Caco-2 (cell line): Measurements from ENCODE around the gene EBF3. TPM values are rescaled to one million over a fixed set of nuclear protein-coding genes. Genes with fewer than 3 reads are reported as not detected.

Experiments used
- BruUV-seq: library from RNA; stranded (reverse); fragments of 400-500 nt; replicated peaks from 2 replicates; lab custom pipeline; 2021; lab: Mats Ljungman, UMichigan
- CTCF ChIA-PET: fragments of 300-600 bp; sonication (Branson Sonifier 250); formaldehyde crosslinking; loops from one replicate; lab custom pipeline; 2022; ENCODE audit warnings: antibody characterized with exemption; lab: Charles Lee
- POLR2A ChIA-PET: fragments of 300-600 bp; sonication (Branson Sonifier 250); formaldehyde crosslinking; loops from one replicate; lab custom pipeline; 2022; ENCODE audit warnings: antibody characterized with exemption; lab: Charles Lee
- DNase-seq, 2 experiments: peaks; one replicate each; pipeline versions ENCODE4 v3.0.0 to v3.0.0-alpha.2; 2020 to 2022
- H3K27me3 ChIP-seq: replicated peaks from 2 replicates; pipeline ENCODE4 v1.6.0; 2011; ENCODE audit warnings: low read length; ENCODE audit not compliant: control insufficient read depth, insufficient read depth
- H3K36me3 ChIP-seq: 2 replicates; pipeline ENCODE4 v1.5.1; 2011; ENCODE audit warnings: low read length; ENCODE audit not compliant: control insufficient read depth, insufficient read depth
- H3K4me1 ChIP-seq: fragments of 250-450 bp; sonication (Bioruptor Pico); 2 replicates; pipeline ENCODE4 v1.5.1; 2020; ENCODE audit warnings: mild to moderate bottlenecking
- H3K4me3 ChIP-seq: 2 replicates; pipeline ENCODE4 v1.5.1; 2011; ENCODE audit warnings: low read depth, mild to moderate bottlenecking, control low read depth, low read length
- H3K9me3 ChIP-seq: fragments of 250-450 bp; sonication (Bioruptor Pico); 2 replicates; pipeline ENCODE4 v1.5.1; 2020; ENCODE audit warnings: mild to moderate bottlenecking, moderate library complexity
- H3K27ac Mint-ChIP-seq: one replicate; pipeline ENCODE4 v1.8.0; 2022; ENCODE audit warnings: mixed read lengths; ENCODE audit not compliant: unreplicated experiment
- H3K27me3 Mint-ChIP-seq: one replicate; pipeline ENCODE4 v1.8.0; 2022; ENCODE audit warnings: mixed read lengths; ENCODE audit not compliant: insufficient read depth, unreplicated experiment
- H3K36me3 Mint-ChIP-seq: one replicate; pipeline ENCODE4 v1.8.0; 2022; ENCODE audit warnings: mild to moderate bottlenecking, mixed read lengths; ENCODE audit not compliant: insufficient read depth, unreplicated experiment
- H3K4me1 Mint-ChIP-seq: one replicate; pipeline ENCODE4 v1.8.0; 2022; ENCODE audit warnings: low read depth, mixed read lengths; ENCODE audit not compliant: unreplicated experiment
- H3K4me3 Mint-ChIP-seq: one replicate; pipeline ENCODE4 v1.8.0; 2022; ENCODE audit warnings: mild to moderate bottlenecking, moderate library complexity, mixed read lengths; ENCODE audit not compliant: unreplicated experiment
- H3K9me3 Mint-ChIP-seq: one replicate; pipeline ENCODE4 v1.8.0; 2022; ENCODE audit warnings: mixed read lengths; ENCODE audit not compliant: unreplicated experiment
- CTCF ChIP-seq, 2 experiments: fragments of 200-600 bp in 1 of 2; IDR thresholded peaks; 1 replicate in 1 of 2; 2 replicates in 1 of 2; pipeline versions ENCODE4 v1.5.1 to v1.8.0; 2011 to 2022; ENCODE audit warnings: antibody characterized with exemption in 1 of 2, control low read depth in 1 of 2, inconsistent platforms in 1 of 2, low read depth in 1 of 2, low read length in 1 of 2, mild to moderate bottlenecking in 1 of 2, moderate library complexity in 1 of 2; ENCODE audit not compliant: insufficient read depth in 1 of 2, severe bottlenecking in 1 of 2, unreplicated experiment in 1 of 2
- intact Hi-C: fragments of 100-400 bp; cut with micrococcal nuclease; formaldehyde crosslinking; loops from one replicate; pipeline ENCODE4 v1.10.0; 2022; ENCODE audit not compliant: unreplicated experiment
- total RNA-seq: library from RNA; stranded (reverse); gene quantifications from 2 replicates; pipeline ENCODE4 v1.2.3, GENCODE V29; 2022

The EBF3 gene
- total RNA-seq, 1 experiment from 2014 or later: 0.79 TPM

- H3K9me3 Mint-ChIP-seq: no peaks in the 10 kb centered on the region
- peak in 1 of 2 experiments; percentile 17 for DNase-seq
- CTCF ChIA-PET: interaction anchor here (0.8 to 1.2 kb wide), 4 partner anchors 10 to 326 kb away, joined by 3 read pairs; no protein-coding TSS in a partner anchor
- no peak overlapping the region for H3K4me3 Mint-ChIP-seq
- H3K4me3 ChIP-seq: no peak overlapping the region
- no peaks in the 10 kb centered on the region for H3K36me3 Mint-ChIP-seq
- no peaks in the 10 kb centered on the region for H3K36me3 ChIP-seq
- H3K9me3 ChIP-seq: no peaks in the 10 kb centered on the region
- no peak overlapping the region for H3K27ac Mint-ChIP-seq
- peak; percentile 34 to 44 for TF ChIP-seq CTCF (IDR thresholded peaks at IDR 0.05; ENCODE audit: insufficient read depth in 1 of 2, low read depth in 1 of 2, low read length in 1 of 2, severe bottlenecking in 1 of 2, unreplicated experiment in 1 of 2)
- peaks cover 21% of the 10 kb centered on the region for H3K27me3 Mint-ChIP-seq
- no TSS peak for BruUV-seq
- H3K4me1 ChIP-seq: peaks cover 8% of the 10 kb centered on the region; the same call in 1 of the 2 replicates
- H3K4me1 Mint-ChIP-seq: peaks cover 9% of the 10 kb centered on the region
- intact Hi-C loops: no loop called here
- H3K27me3 ChIP-seq: no peaks in the 10 kb centered on the region
- POLR2A ChIA-PET: interaction anchor here (0.6 kb wide), 1 partner anchor 387 kb away, joined by 4 read pairs; no protein-coding TSS in a partner anchor
These were observed 110.5 kb downstream of the EBF3 start for GRCh38 chr10:129853562-129853903.

- intact Hi-C loops: no loop called here
- H3K36me3 Mint-ChIP-seq: no peaks in the 10 kb centered on the region
- H3K9me3 Mint-ChIP-seq: no peaks in the 10 kb centered on the region
- TF ChIP-seq CTCF (IDR thresholded peaks at IDR 0.05; ENCODE audit: insufficient read depth in 1 of 2, low read depth in 1 of 2, low read length in 1 of 2, severe bottlenecking in 1 of 2, unreplicated experiment in 1 of 2): no peak
- no peaks in the 10 kb centered on the region for H3K27me3 ChIP-seq
- no peak overlapping the region for H3K27ac Mint-ChIP-seq
- no peak overlapping the region for H3K4me3 ChIP-seq
- no peak for DNase-seq
- no peaks in the 10 kb centered on the region for H3K9me3 ChIP-seq
- ChIA-PET CTCF (interaction anchor here (0.8 to 1.0 kb wide), 2 partner anchors 19 to 327 kb away, joined by 3 read pairs; no protein-coding TSS in a partner anchor), POLR2A (interaction anchor here (0.6 kb wide), 1 partner anchor 386 kb away, joined by 4 read pairs; no protein-coding TSS in a partner anchor)
- H3K4me3 Mint-ChIP-seq: no peak overlapping the region
- H3K27me3 Mint-ChIP-seq: peaks cover 21% of the 10 kb centered on the region
- H3K4me1 ChIP-seq: peaks cover 8% of the 10 kb centered on the region; the same call in 1 of the 2 replicates
- no peaks in the 10 kb centered on the region for H3K36me3 ChIP-seq
- peaks cover 9% of the 10 kb centered on the region for H3K4me1 Mint-ChIP-seq
- BruUV-seq: no TSS peak
These were observed 111.1 kb downstream of the EBF3 start for GRCh38 chr10:129852829-129853561.

GRCh38 chr10:129851941-129852640 is 112.0 kb downstream of the EBF3 start:
- Histone ChIP-seq H3K9me3 (no peaks in the 10 kb centered on the region), H3K27me3 (0 out of 2 replicates have a peak, but pooled peaks cover 1% of the 10 kb centered on the region), H3K36me3 (no peaks in the 10 kb centered on the region), H3K4me1 (peaks cover 8% of the 10 kb centered on the region; the same call in 1 of the 2 replicates), H3K4me3 (no peak overlapping the region)
- ChIA-PET CTCF (no interaction called here), POLR2A (no interaction called here)
- H3K9me3 Mint-ChIP-seq: no peaks in the 10 kb centered on the region
- H3K4me3 Mint-ChIP-seq: no peak overlapping the region
- intact Hi-C loops: no loop called here
- no peak for TF ChIP-seq CTCF (IDR thresholded peaks at IDR 0.05; ENCODE audit: insufficient read depth in 1 of 2, low read depth in 1 of 2, low read length in 1 of 2, severe bottlenecking in 1 of 2, unreplicated experiment in 1 of 2)
- no peaks in the 10 kb centered on the region for H3K36me3 Mint-ChIP-seq
- H3K4me1 Mint-ChIP-seq: peaks cover 9% of the 10 kb centered on the region
- no peak for DNase-seq
- BruUV-seq: no TSS peak
- no peak overlapping the region for H3K27ac Mint-ChIP-seq
- H3K27me3 Mint-ChIP-seq: peaks cover 24% of the 10 kb centered on the region
